Liver (tissue), 9 donors: ENCODE data around the gene CDH1. TPM values are rescaled to one million over a fixed set of nuclear protein-coding genes. Genes with fewer than 3 reads are reported as not detected.
A peak's percentile ranks its signal among the peaks of the same experiment; 100 is the strongest.

ENCODE experiments used
- DNase-seq: peaks from one replicate; pipeline ENCODE4 v3.0.0-alpha.2; 2017; ENCODE audit warnings: low spot score
- H3K27ac ChIP-seq, 2 donors: one replicate each; pipeline ENCODE4 v1.7.0; 2013; ENCODE audit warnings: inconsistent platforms in 2 of 2, low read length in 2 of 2, control low read depth in 1 of 2, low read depth in 1 of 2, mild to moderate bottlenecking in 1 of 2
- H3K27me3 ChIP-seq, 4 donors: one replicate each; pipeline versions ENCODE4 v1.6.1 to v1.7.0; 2013; ENCODE audit warnings: low read length in 3 of 4, inconsistent platforms in 1 of 4, mild to moderate bottlenecking in 1 of 4, moderate library complexity in 1 of 4; ENCODE audit not compliant: control insufficient read depth in 4 of 4, insufficient read depth in 4 of 4
- H3K36me3 ChIP-seq, 4 donors: one replicate each; pipeline versions ENCODE4 v1.6.1 to v1.7.0; 2013; ENCODE audit warnings: low read length in 3 of 4, mild to moderate bottlenecking in 3 of 4, low read depth in 1 of 4, moderate library complexity in 1 of 4; ENCODE audit not compliant: control insufficient read depth in 4 of 4, insufficient read depth in 3 of 4
- H3K4me1 ChIP-seq, 4 donors: one replicate each; pipeline versions ENCODE4 v1.6.1 to v1.7.0; 2013; ENCODE audit warnings: low read length in 3 of 4, mild to moderate bottlenecking in 3 of 4, moderate library complexity in 1 of 4; ENCODE audit not compliant: control insufficient read depth in 4 of 4, insufficient read depth in 4 of 4
- H3K4me3 ChIP-seq, 3 donors: one replicate each; pipeline versions ENCODE4 v1.6.1 to v1.7.0; 2013; ENCODE audit warnings: low read length in 3 of 3, control low read depth in 1 of 3, low read depth in 1 of 3, mild to moderate bottlenecking in 1 of 3
- H3K9ac ChIP-seq, 2 donors: one replicate each; pipeline ENCODE4 v1.7.0; 2013; ENCODE audit warnings: low read length in 2 of 2, mild to moderate bottlenecking in 2 of 2, moderate library complexity in 2 of 2, control low read depth in 1 of 2, low read depth in 1 of 2
- H3K9me3 ChIP-seq, 4 donors: one replicate each; pipeline versions ENCODE4 v1.6.1 to v1.7.0; 2013; ENCODE audit warnings: low read length in 3 of 4; ENCODE audit not compliant: control insufficient read depth in 4 of 4
- EGR1 ChIP-seq, 2 donors: IDR thresholded peaks; 2 replicates each; pipeline ENCODE4 v1.6.1; 2016 to 2018; ENCODE audit warnings: antibody characterized with exemption in 2 of 2, low read depth in 2 of 2
- FOXA1 ChIP-seq: IDR thresholded peaks from 2 replicates; pipeline ENCODE4 v1.6.1; 2016; ENCODE audit warnings: antibody characterized with exemption
- FOXA2 ChIP-seq: IDR thresholded peaks from 2 replicates; pipeline ENCODE4 v1.6.1; 2016; ENCODE audit warnings: antibody characterized with exemption
- GABPA ChIP-seq, 2 donors: IDR thresholded peaks in 1 of 2; conservative IDR thresholded peaks in 1 of 2; 2 replicates each; pipeline ENCODE4 v1.6.1; 2016; ENCODE audit warnings: antibody characterized with exemption in 2 of 2, mild to moderate bottlenecking in 1 of 2, moderate library complexity in 1 of 2
- HNF4A ChIP-seq, 2 donors: conservative IDR thresholded peaks; 2 replicates each; pipeline ENCODE4 v1.6.1; 2016; ENCODE audit warnings: antibody characterized with exemption in 2 of 2, mild to moderate bottlenecking in 2 of 2
- HNF4G ChIP-seq: IDR thresholded peaks from 2 replicates; pipeline ENCODE4 v1.6.1; 2016; ENCODE audit warnings: antibody characterized with exemption
- JUND ChIP-seq, 2 donors: IDR thresholded peaks; 2 replicates each; pipeline ENCODE4 v1.6.1; 2016; ENCODE audit warnings: antibody characterized with exemption in 2 of 2
- NR2F2 ChIP-seq: IDR thresholded peaks from 2 replicates; pipeline ENCODE4 v1.6.1; 2016; ENCODE audit warnings: antibody characterized with exemption
- RAD21 ChIP-seq, 2 donors: IDR thresholded peaks; 2 replicates each; pipeline ENCODE4 v1.6.1; 2016; ENCODE audit warnings: antibody characterized with exemption in 2 of 2, mild to moderate bottlenecking in 2 of 2
- RXRA ChIP-seq, 2 donors: IDR thresholded peaks; 2 replicates each; pipeline ENCODE4 v1.6.1; 2017 to 2018; ENCODE audit warnings: antibody characterized with exemption in 2 of 2, mild to moderate bottlenecking in 1 of 2
- SP1 ChIP-seq: IDR thresholded peaks from 2 replicates; pipeline ENCODE4 v1.6.1; 2018; ENCODE audit warnings: antibody characterized with exemption, mild to moderate bottlenecking
- TAF1 ChIP-seq: conservative IDR thresholded peaks from 2 replicates; pipeline ENCODE4 v1.6.1; 2016; ENCODE audit warnings: antibody characterized with exemption, mild to moderate bottlenecking
- YY1 ChIP-seq: IDR thresholded peaks from 2 replicates; pipeline ENCODE4 v1.6.1; 2016; ENCODE audit warnings: antibody characterized with exemption, mild to moderate bottlenecking
- WGBS: extraction: QIAGEN DNeasy Blood & Tissue Kit; methylation state at CpG from one replicate; pipeline ENCODE4 v1.1.7; 2013; 5-methylcytosine and 5-hydroxymethylcytosine counted together
- polyA plus RNA-seq, 2 donors: library from polyadenylated mRNA; stranded (reverse) in 1 of 2; unstranded in 1 of 2; fragments of 200-250 nt in 1 of 2; fragments of >200 nt in 1 of 2; fragmentation: Nextera tagmentation in 1 of 2; extraction: Ambion mirVana in 1 of 2; gene quantifications; one replicate each; pipeline versions ENCODE4 v1.2.1 to v1.2.3, GENCODE V29; 2013 to 2015
- total RNA-seq, 2 donors: library from RNA; depleted of rRNA; stranded (reverse); fragments of >200 nt; gene quantifications; one replicate each; pipeline ENCODE4 v1.2.3, GENCODE V29; 2014
- TF ChIP-seq, protein P1 (sequence below): IDR thresholded peaks from 2 replicates; pipeline ENCODE4 v1.6.1; 2016; ENCODE audit warnings: antibody characterized with exemption
- TF ChIP-seq, protein P2 (sequence below): IDR thresholded peaks from 2 replicates; pipeline ENCODE4 v1.6.1; 2016; ENCODE audit warnings: antibody characterized with exemption, mild to moderate bottlenecking
- TF ChIP-seq, protein P3 (sequence below): IDR thresholded peaks from 2 replicates; pipeline ENCODE4 v1.6.1; 2016; ENCODE audit warnings: antibody characterized with exemption
- TF ChIP-seq, protein P4 (sequence below): IDR thresholded peaks from 2 replicates; pipeline ENCODE4 v1.6.1; 2016; ENCODE audit warnings: antibody characterized with exemption
- TF ChIP-seq, protein P5 (sequence below): fragments of 150-350 bp; IDR thresholded peaks from 2 replicates; pipeline ENCODE4 v1.5.1; 2017; ENCODE audit warnings: improper control_type of control experiment, low read depth, low read length; ENCODE audit not compliant: missing input control
- donor health status: healthy.
- donor health status: healthy.
- donor health status: healthy.
- donor health status: healthy.
- donor health status: healthy.

Gene CDH1
- total and polyA plus RNA-seq, 4 donors = 21.8 to 69.3 (median 50.3) TPM

DNA sequence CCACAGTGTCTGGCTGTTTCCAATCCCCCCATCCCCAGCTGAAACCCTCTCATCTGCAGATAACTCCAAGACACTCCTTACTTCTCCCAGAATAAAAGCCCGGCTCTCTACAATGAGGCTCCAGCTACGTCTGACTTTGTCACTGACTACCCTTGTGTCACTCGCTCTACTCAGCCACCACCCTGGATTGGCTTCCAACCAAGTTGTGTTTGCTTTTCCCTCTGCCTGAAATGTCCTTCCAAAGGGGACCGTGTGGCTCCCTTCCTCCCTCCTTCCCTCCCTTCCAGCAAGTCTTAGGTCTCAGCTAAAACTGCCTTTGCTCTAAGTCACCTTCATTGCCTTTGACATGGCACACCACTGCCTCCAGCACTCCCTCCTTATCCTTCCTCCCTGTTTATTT, 42.8 kb downstream of the CDH1 start:
- peaks cover 0 to 3% (median 0%) of the 10 kb centered on the region in 4 donors for H3K36me3 ChIP-seq
- peak overlapping the region; percentile 81 to 93 for H3K27ac ChIP-seq
- H3K9me3 ChIP-seq = no peaks in the 10 kb centered on the region
- H3K4me3 ChIP-seq = no peak overlapping the region
- H3K27me3 ChIP-seq = no peaks in the 10 kb centered on the region
- peak overlapping the region; percentile 14 to 32 for H3K9ac ChIP-seq
- peaks cover 9 to 39% (median 27%) of the 10 kb centered on the region in 4 donors for H3K4me1 ChIP-seq
- DNase-seq = no peak
- TF ChIP-seq NR2F2 (no peak), GABPA (IDR thresholded peaks at IDR 0.05 in 1 of 2, conservative IDR thresholded peaks at IDR 0.05 in 1 of 2) (no peak), SP1 (peak; percentile 49), FOXA1 (no peak), RXRA (IDR thresholded peaks at IDR 0.05) (peak in 1 of 2 donors; percentile 45), JUND (IDR thresholded peaks at IDR 0.05) (no peak), FOXA2 (peak; percentile 20), EGR1 (IDR thresholded peaks at IDR 0.05; ENCODE audit: low read depth in 2 of 2) (no peak), HNF4G (no peak), RAD21 (IDR thresholded peaks at IDR 0.05) (peak in 1 of 2 donors; percentile 45), YY1 (peak; percentile 74), TAF1 (no peak), HNF4A (conservative IDR thresholded peaks at IDR 0.05) (peak; percentile 29)
- TF ChIP-seq, protein P1, sequence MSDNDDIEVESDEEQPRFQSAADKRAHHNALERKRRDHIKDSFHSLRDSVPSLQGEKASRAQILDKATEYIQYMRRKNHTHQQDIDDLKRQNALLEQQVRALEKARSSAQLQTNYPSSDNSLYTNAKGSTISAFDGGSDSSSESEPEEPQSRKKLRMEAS = no peak
- TF ChIP-seq, protein P2, sequence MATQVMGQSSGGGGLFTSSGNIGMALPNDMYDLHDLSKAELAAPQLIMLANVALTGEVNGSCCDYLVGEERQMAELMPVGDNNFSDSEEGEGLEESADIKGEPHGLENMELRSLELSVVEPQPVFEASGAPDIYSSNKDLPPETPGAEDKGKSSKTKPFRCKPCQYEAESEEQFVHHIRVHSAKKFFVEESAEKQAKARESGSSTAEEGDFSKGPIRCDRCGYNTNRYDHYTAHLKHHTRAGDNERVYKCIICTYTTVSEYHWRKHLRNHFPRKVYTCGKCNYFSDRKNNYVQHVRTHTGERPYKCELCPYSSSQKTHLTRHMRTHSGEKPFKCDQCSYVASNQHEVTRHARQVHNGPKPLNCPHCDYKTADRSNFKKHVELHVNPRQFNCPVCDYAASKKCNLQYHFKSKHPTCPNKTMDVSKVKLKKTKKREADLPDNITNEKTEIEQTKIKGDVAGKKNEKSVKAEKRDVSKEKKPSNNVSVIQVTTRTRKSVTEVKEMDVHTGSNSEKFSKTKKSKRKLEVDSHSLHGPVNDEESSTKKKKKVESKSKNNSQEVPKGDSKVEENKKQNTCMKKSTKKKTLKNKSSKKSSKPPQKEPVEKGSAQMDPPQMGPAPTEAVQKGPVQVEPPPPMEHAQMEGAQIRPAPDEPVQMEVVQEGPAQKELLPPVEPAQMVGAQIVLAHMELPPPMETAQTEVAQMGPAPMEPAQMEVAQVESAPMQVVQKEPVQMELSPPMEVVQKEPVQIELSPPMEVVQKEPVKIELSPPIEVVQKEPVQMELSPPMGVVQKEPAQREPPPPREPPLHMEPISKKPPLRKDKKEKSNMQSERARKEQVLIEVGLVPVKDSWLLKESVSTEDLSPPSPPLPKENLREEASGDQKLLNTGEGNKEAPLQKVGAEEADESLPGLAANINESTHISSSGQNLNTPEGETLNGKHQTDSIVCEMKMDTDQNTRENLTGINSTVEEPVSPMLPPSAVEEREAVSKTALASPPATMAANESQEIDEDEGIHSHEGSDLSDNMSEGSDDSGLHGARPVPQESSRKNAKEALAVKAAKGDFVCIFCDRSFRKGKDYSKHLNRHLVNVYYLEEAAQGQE = peak; percentile 49
- TF ChIP-seq, protein P3, sequence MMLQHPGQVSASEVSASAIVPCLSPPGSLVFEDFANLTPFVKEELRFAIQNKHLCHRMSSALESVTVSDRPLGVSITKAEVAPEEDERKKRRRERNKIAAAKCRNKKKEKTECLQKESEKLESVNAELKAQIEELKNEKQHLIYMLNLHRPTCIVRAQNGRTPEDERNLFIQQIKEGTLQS = no peak
- TF ChIP-seq, protein P4, sequence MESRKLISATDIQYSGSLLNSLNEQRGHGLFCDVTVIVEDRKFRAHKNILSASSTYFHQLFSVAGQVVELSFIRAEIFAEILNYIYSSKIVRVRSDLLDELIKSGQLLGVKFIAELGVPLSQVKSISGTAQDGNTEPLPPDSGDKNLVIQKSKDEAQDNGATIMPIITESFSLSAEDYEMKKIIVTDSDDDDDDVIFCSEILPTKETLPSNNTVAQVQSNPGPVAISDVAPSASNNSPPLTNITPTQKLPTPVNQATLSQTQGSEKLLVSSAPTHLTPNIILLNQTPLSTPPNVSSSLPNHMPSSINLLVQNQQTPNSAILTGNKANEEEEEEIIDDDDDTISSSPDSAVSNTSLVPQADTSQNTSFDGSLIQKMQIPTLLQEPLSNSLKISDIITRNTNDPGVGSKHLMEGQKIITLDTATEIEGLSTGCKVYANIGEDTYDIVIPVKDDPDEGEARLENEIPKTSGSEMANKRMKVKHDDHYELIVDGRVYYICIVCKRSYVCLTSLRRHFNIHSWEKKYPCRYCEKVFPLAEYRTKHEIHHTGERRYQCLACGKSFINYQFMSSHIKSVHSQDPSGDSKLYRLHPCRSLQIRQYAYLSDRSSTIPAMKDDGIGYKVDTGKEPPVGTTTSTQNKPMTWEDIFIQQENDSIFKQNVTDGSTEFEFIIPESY = no peak
- TF ChIP-seq, protein P5, sequence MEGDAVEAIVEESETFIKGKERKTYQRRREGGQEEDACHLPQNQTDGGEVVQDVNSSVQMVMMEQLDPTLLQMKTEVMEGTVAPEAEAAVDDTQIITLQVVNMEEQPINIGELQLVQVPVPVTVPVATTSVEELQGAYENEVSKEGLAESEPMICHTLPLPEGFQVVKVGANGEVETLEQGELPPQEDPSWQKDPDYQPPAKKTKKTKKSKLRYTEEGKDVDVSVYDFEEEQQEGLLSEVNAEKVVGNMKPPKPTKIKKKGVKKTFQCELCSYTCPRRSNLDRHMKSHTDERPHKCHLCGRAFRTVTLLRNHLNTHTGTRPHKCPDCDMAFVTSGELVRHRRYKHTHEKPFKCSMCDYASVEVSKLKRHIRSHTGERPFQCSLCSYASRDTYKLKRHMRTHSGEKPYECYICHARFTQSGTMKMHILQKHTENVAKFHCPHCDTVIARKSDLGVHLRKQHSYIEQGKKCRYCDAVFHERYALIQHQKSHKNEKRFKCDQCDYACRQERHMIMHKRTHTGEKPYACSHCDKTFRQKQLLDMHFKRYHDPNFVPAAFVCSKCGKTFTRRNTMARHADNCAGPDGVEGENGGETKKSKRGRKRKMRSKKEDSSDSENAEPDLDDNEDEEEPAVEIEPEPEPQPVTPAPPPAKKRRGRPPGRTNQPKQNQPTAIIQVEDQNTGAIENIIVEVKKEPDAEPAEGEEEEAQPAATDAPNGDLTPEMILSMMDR = no peak
- WGBS = 36% methylated on average over 4 of the region's 4 CpGs
